Astrocyte (in vitro differentiated cells and primary cell): ENCODE measurements around the gene ETNK1. TPM values are rescaled to one million over a fixed set of nuclear protein-coding genes. Genes with fewer than 3 reads are reported as not detected.

Source experiments
- DNase-seq: peaks from one replicate; pipeline ENCODE4 v3.0.0-alpha.2; 2010; ENCODE audit warnings: low read depth
- FAIRE-seq: peaks from 2 replicates; lab custom pipeline; 2011; peaks lifted over from hg19 to GRCh38; lab: Jason Lieb, UNC
- H2AFZ ChIP-seq: 2 replicates; pipeline ENCODE4 v1.6.0; 2012; ENCODE audit warnings: low read depth, low read length, inconsistent platforms
- H3K27ac ChIP-seq: 2 replicates; pipeline ENCODE4 v1.5.1; 2011; ENCODE audit warnings: low read depth, low read length, inconsistent platforms
- H3K27me3 ChIP-seq: 2 replicates; pipeline ENCODE4 v1.6.0; 2011; ENCODE audit warnings: low read length, inconsistent platforms; ENCODE audit not compliant: insufficient read depth
- H3K36me3 ChIP-seq: 2 replicates; pipeline ENCODE4 v1.5.1; 2011; ENCODE audit warnings: low read length, inconsistent platforms; ENCODE audit not compliant: insufficient read depth
- H3K4me1 ChIP-seq: 2 replicates; pipeline ENCODE4 v1.5.1; 2011; ENCODE audit warnings: low read length, inconsistent platforms; ENCODE audit not compliant: insufficient read depth
- H3K4me2 ChIP-seq: 2 replicates; pipeline ENCODE4 v1.6.0; 2012; ENCODE audit warnings: low read length, inconsistent platforms
- H3K4me3 ChIP-seq: 2 replicates; pipeline ENCODE4 v1.5.1; 2011; ENCODE audit warnings: low read depth, mild to moderate bottlenecking, low read length, inconsistent platforms; ENCODE audit not compliant: insufficient read depth
- H3K79me2 ChIP-seq: 2 replicates; pipeline ENCODE4 v1.6.0; 2012; ENCODE audit warnings: mild to moderate bottlenecking, low read length, inconsistent platforms; ENCODE audit not compliant: insufficient read depth
- H3K9ac ChIP-seq: 2 replicates; pipeline ENCODE4 v1.6.0; 2012; ENCODE audit warnings: mild to moderate bottlenecking, low read length, inconsistent platforms
- H3K9me3 ChIP-seq: 2 replicates; pipeline ENCODE4 v1.5.1; 2012; ENCODE audit warnings: low read depth, mild to moderate bottlenecking, low read length, inconsistent platforms; ENCODE audit not compliant: insufficient read depth
- H4K20me1 ChIP-seq: 2 replicates; pipeline ENCODE4 v1.6.0; 2012; ENCODE audit warnings: low read length, inconsistent platforms; ENCODE audit not compliant: insufficient read depth
- H3K27ac Mint-ChIP-seq: one replicate; pipeline ENCODE4 v1.8.0; 2021; ENCODE audit warnings: mild to moderate bottlenecking, mixed read lengths; ENCODE audit not compliant: unreplicated experiment
- H3K27me3 Mint-ChIP-seq: one replicate; pipeline ENCODE4 v1.8.0; 2021; ENCODE audit warnings: low read depth, mixed read lengths; ENCODE audit not compliant: unreplicated experiment
- H3K36me3 Mint-ChIP-seq: one replicate; pipeline ENCODE4 v1.8.0; 2021; ENCODE audit warnings: low read depth, mixed read lengths; ENCODE audit not compliant: unreplicated experiment
- H3K4me1 Mint-ChIP-seq: one replicate; pipeline ENCODE4 v1.8.0; 2021; ENCODE audit warnings: low read depth, mixed read lengths; ENCODE audit not compliant: unreplicated experiment
- H3K4me3 Mint-ChIP-seq: one replicate; pipeline ENCODE4 v1.8.0; 2021; ENCODE audit warnings: mild to moderate bottlenecking, moderate library complexity, mixed read lengths; ENCODE audit not compliant: unreplicated experiment
- H3K9me3 Mint-ChIP-seq: one replicate; pipeline ENCODE4 v1.8.0; 2021; ENCODE audit warnings: mild to moderate bottlenecking, mixed read lengths; ENCODE audit not compliant: unreplicated experiment
- EZH2 ChIP-seq: IDR thresholded peaks from 2 replicates; pipeline ENCODE4 v1.6.1; 2012; ENCODE audit warnings: mild to moderate bottlenecking, low read length, inconsistent platforms; ENCODE audit not compliant: insufficient read depth
- total RNA-seq: library from RNA; stranded (reverse); gene quantifications from 2 replicates; pipeline ENCODE4 v1.2.1, GENCODE V29; 2021
- TF ChIP-seq, protein P1 (sequence below): IDR thresholded peaks from 2 replicates; pipeline ENCODE4 v1.5.1; 2011; ENCODE audit warnings: low read depth, mild to moderate bottlenecking, inconsistent platforms, low read length, moderate library complexity; ENCODE audit not compliant: insufficient read depth

Gene ETNK1
- total RNA-seq, 1 donor from 2014 or later: 50.0 TPM

DNA sequence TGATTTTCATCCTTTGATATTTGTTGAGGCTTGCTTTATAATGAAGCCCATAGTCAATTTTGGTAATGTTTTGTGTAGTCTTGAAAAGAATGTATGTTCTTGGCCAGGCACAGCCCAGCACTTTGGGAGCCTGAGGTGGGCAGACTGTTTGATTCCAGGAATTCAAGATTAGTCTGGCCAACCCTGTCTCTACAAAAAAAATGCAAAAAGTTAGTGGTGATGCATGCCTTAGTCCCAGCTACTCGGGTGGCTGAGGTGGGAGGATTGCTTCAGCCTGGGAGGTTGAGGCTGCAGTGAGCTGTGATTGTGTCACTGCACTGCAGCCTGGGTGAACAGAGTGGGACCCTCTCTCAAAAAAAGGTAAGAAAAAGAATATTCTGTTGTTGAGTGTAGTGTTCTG lies 10.8 kb downstream of the ETNK1 start:
- FAIRE-seq (no peak), DNase-seq (peak; percentile 68)
- Mint-ChIP-seq H3K27me3 (no peaks in the 10 kb centered on the region), H3K36me3 (no peaks in the 10 kb centered on the region), H3K4me1 (peaks cover 11% of the 10 kb centered on the region), H3K27ac (no peak overlapping the region), H3K4me3 (no peak overlapping the region), H3K9me3 (no peaks in the 10 kb centered on the region)
- no peaks in the 10 kb centered on the region for H3K27me3 ChIP-seq
- H2AFZ ChIP-seq: no peak overlapping the region
- H3K4me2 ChIP-seq: no peak overlapping the region
- no peaks in the 10 kb centered on the region for H3K9me3 ChIP-seq
- no peak overlapping the region for H3K9ac ChIP-seq
- H3K4me1 ChIP-seq: no peaks in the 10 kb centered on the region
- no peak overlapping the region for H3K27ac ChIP-seq
- H3K4me3 ChIP-seq: no peak overlapping the region
- peaks cover 2% of the 10 kb centered on the region for H3K36me3 ChIP-seq
- peaks cover 39% of the 10 kb centered on the region for H4K20me1 ChIP-seq
- H3K79me2 ChIP-seq: peaks cover 93% of the 10 kb centered on the region
- TF ChIP-seq EZH2: no peak
- TF ChIP-seq, protein P1, sequence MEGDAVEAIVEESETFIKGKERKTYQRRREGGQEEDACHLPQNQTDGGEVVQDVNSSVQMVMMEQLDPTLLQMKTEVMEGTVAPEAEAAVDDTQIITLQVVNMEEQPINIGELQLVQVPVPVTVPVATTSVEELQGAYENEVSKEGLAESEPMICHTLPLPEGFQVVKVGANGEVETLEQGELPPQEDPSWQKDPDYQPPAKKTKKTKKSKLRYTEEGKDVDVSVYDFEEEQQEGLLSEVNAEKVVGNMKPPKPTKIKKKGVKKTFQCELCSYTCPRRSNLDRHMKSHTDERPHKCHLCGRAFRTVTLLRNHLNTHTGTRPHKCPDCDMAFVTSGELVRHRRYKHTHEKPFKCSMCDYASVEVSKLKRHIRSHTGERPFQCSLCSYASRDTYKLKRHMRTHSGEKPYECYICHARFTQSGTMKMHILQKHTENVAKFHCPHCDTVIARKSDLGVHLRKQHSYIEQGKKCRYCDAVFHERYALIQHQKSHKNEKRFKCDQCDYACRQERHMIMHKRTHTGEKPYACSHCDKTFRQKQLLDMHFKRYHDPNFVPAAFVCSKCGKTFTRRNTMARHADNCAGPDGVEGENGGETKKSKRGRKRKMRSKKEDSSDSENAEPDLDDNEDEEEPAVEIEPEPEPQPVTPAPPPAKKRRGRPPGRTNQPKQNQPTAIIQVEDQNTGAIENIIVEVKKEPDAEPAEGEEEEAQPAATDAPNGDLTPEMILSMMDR: no peak

DNA sequence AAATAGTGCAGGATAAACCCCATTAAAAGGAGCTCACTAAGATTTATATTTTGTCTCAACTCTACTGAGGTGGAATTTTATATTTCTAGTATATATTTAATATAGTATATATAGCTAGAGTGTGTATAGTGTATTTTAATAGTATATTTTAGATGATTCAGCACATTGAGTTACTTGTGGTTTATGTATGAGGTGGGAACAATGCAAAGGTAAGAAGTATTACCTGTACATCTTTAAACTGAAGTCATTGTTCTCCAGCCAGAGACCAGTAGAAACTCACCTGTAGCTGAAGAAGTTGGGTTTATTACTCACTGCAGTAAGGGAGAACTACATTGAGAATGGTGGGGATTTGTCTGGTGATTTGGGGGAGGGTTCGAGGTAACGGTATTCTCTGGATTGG lies 15.9 kb downstream of the ETNK1 start:
- no peaks in the 10 kb centered on the region for H3K27me3 ChIP-seq
- no peak overlapping the region for H3K4me3 ChIP-seq
- no peak for TF ChIP-seq EZH2
- TF ChIP-seq, protein P1: no peak
- H3K4me2 ChIP-seq: no peak overlapping the region
- Mint-ChIP-seq H3K36me3 (peaks cover 2% of the 10 kb centered on the region), H3K4me3 (no peak overlapping the region), H3K9me3 (no peaks in the 10 kb centered on the region), H3K4me1 (peaks cover 2% of the 10 kb centered on the region), H3K27ac (no peak overlapping the region), H3K27me3 (no peaks in the 10 kb centered on the region)
- H3K9me3 ChIP-seq: no peaks in the 10 kb centered on the region
- no peaks in the 10 kb centered on the region for H3K36me3 ChIP-seq
- no peak overlapping the region for H3K9ac ChIP-seq
- no peaks in the 10 kb centered on the region for H3K4me1 ChIP-seq
- no peak overlapping the region for H3K27ac ChIP-seq
- FAIRE-seq (no peak), DNase-seq (no peak)
- peaks cover 23% of the 10 kb centered on the region for H4K20me1 ChIP-seq
- peaks cover 78% of the 10 kb centered on the region for H3K79me2 ChIP-seq
- H2AFZ ChIP-seq: no peak overlapping the region

DNA sequence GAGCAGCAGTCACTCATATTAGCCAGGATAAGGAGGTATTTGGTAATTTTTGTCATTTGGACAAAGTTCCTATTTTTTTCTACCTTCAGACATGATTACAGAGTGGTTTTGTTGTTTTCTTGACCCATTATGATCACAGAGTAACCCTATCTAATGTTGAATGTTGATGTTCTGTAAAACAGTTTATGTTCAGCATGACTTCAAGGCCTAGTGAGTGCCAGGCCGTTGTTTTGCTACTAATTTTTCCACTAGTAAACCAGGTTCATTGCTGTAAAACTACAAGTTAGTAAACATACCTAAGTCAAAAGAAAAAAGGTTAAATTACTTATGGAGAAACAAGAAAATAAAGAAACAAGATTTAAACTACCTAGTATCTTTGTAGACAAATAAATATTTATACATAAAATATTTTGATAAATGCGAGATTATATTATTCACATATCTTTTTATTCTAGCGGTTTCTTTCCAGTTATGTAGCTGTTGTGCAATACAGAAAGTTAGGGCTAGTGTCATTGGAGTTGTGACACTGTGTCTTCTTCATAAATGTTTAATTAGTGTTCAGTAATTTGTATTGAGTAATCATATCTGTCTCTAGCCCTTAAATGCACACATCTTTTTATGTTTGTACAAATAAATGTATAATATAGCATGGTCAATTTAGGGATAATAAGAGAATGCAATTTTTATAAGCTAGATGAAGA lies 16.5 kb downstream of the ETNK1 start:
- peaks cover 23% of the 10 kb centered on the region for H4K20me1 ChIP-seq
- no peak overlapping the region for H3K27ac ChIP-seq
- no peaks in the 10 kb centered on the region for H3K27me3 ChIP-seq
- TF ChIP-seq, protein P1: no peak
- TF ChIP-seq EZH2: no peak
- FAIRE-seq (no peak), DNase-seq (no peak)
- Mint-ChIP-seq H3K4me3 (no peak overlapping the region), H3K9me3 (no peaks in the 10 kb centered on the region), H3K27me3 (no peaks in the 10 kb centered on the region), H3K4me1 (no peaks in the 10 kb centered on the region), H3K36me3 (peaks cover 2% of the 10 kb centered on the region), H3K27ac (no peak overlapping the region)
- no peak overlapping the region for H3K4me2 ChIP-seq
- H3K9me3 ChIP-seq: no peaks in the 10 kb centered on the region
- no peak overlapping the region for H3K4me3 ChIP-seq
- H3K79me2 ChIP-seq: peaks cover 71% of the 10 kb centered on the region
- no peaks in the 10 kb centered on the region for H3K36me3 ChIP-seq
- no peak overlapping the region for H2AFZ ChIP-seq
- H3K9ac ChIP-seq: no peak overlapping the region
- no peaks in the 10 kb centered on the region for H3K4me1 ChIP-seq
